HEK293T (cell line): ENCODE results near the gene LRP1B.

Experiments used
- ELF4 ChIP-seq: fragments of 450-650 bp; IDR thresholded peaks from 2 replicates; pipeline ENCODE4 v1.6.1; 2017; ENCODE audit warnings: antibody characterized with exemption
- FOXA1 ChIP-seq: fragments of 450-650 bp; IDR thresholded peaks from 2 replicates; pipeline ENCODE4 v1.6.1; 2016; ENCODE audit warnings: mild to moderate bottlenecking
- FOXM1 ChIP-seq: fragments of 450-650 bp; IDR thresholded peaks from 2 replicates; pipeline ENCODE4 v1.6.1; 2017; ENCODE audit warnings: mild to moderate bottlenecking, borderline replicate concordance
- HDGF ChIP-seq: fragments of 450-650 bp; IDR thresholded peaks from 2 replicates; pipeline ENCODE4 v1.6.1; 2017; ENCODE audit warnings: antibody characterized with exemption, borderline replicate concordance

- TF ChIP-seq FOXA1: no peak
- no peak for TF ChIP-seq FOXM1
- TF ChIP-seq HDGF: no peak
- TF ChIP-seq ELF4: no peak
Measured at GRCh38 chr2:140183056-140183765, 1947.6 kb downstream of the LRP1B start.
